GM18907 (cell line): Measurements from ENCODE around the gene FAF1.
"Not testable (repeated sequence)": the region's sequence is repeated elsewhere in the genome, so short reads cannot be mapped to it uniquely, and the experiment has no call there.

Experiments
- ATAC-seq: cut with Tn5 transposase; IDR thresholded peaks from one replicate; pipeline ENCODE4 v1.9.1; 2021; ENCODE audit warnings: mild to moderate bottlenecking, moderate library complexity; ENCODE audit not compliant: unreplicated experiment

Gene FAF1

GRCh38 chr1:50796272-50796671 lies 163.8 kb downstream of the FAF1 start:
- ATAC-seq = no peak

GRCh38 chr1:50793521-50793920 lies 166.5 kb downstream of the FAF1 start:
- ATAC-seq = no peak

GRCh38 chr1:50787266-50787665 lies 172.8 kb downstream of the FAF1 start:
- no peak for ATAC-seq

DNA sequence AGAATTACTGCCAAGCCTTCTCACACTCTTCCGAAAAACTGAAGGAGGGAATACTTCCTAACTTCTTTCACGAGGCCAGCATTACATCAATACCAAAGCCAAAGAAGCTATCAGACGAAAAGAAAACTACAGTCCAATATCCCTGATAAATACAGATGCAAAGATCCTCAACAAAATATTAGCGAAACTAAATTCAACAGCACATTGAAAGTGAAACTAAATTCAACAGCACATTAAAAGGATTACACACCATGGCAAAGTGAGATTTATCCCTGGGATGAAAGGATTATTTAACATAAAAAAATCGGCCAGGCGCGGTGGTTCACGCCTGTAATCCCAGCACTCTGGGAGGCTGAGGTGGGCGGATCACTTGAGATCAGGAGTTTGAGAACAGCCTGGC lies 176.8 kb downstream of the FAF1 start:
- no peak for ATAC-seq

GRCh38 chr1:50780797-50781196 lies 179.3 kb downstream of the FAF1 start:
- ATAC-seq = no peak

DNA sequence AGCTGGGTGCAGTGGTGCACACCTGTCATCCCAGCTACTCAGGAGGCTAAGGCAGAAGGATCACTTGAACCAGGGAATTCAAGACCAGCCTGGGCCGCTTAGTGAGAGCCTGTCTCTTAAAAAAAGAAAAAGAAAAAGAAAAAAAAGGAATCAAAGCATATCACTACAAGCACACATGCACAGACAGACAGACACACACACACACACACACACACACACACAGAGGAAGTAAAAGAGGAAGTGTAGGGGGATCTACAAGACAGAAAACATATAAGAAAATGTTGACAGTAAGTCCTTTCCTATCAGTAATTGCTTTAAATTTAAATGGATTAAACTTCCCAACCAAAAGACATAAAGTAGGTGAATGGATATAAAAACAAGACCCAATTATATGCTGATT lies 180.3 kb downstream of the FAF1 start:
- no peak for ATAC-seq

GRCh38 chr1:50775740-50776139 lies 184.3 kb downstream of the FAF1 start:
- ATAC-seq = no peak

DNA sequence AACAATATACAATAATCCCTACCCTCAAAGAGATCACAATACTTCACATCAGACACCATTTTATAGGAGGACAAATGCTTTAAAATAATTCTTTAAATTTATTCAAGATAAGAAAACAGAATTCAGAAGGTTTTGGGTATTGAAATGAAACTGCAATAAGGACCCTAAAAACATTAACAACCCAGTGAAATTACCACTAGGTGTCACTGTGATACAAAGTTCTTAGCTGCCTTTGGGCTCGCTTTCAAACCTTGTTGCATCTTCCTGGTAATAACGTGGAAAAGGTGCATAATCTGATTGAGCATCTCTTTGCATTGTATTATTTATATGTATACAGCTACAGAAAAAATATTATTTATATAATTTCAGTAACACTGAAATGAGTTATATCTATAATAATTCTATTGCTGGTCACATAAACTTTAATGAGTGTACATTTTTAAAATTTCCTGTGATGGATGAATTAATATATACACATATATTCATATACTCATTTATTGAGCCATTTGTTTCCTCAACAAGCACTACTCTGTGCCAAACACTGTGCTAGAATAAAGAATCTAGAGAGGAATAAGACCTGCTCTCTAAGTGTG lies 185.2 kb downstream of the FAF1 start:
- ATAC-seq = no peak

GRCh38 chr1:50766688-50767087 lies 193.4 kb downstream of the FAF1 start:
- ATAC-seq = no peak

- ATAC-seq = not testable (repeated sequence)
Observed at GRCh38 chr1:50756543-50756942, 203.5 kb downstream of the FAF1 start.

DNA sequence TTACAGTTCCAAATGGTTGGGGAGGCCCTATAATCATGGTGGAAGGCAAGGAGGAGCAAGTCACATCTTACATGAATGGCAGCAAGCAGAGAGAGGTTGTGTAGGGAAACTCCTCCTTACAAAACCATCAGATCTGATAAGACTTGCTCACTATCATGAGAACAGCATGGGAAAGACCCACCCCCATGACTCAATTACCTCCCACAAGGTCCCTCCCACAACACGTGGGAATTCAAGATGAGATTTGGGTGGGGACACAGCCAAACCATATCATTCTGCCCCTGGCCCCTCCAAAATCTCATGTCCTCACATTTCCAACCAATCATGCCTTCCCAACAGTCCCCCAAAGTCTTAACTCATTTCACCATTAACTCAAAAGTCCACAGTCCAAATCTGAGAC lies 205.3 kb downstream of the FAF1 start:
- ATAC-seq = not testable (repeated sequence)

GRCh38 chr1:50750021-50750619 lies 209.9 kb downstream of the FAF1 start:
- no peak for ATAC-seq

- no peak for ATAC-seq
Observed at GRCh38 chr1:50747394-50747793, 212.7 kb downstream of the FAF1 start.

GRCh38 chr1:50742523-50742922 lies 217.5 kb downstream of the FAF1 start:
- ATAC-seq = no peak

- ATAC-seq = no peak
Observed at GRCh38 chr1:50739125-50739524, 220.9 kb downstream of the FAF1 start.

GRCh38 chr1:50735443-50735842 lies 224.6 kb downstream of the FAF1 start:
- ATAC-seq = no peak

DNA sequence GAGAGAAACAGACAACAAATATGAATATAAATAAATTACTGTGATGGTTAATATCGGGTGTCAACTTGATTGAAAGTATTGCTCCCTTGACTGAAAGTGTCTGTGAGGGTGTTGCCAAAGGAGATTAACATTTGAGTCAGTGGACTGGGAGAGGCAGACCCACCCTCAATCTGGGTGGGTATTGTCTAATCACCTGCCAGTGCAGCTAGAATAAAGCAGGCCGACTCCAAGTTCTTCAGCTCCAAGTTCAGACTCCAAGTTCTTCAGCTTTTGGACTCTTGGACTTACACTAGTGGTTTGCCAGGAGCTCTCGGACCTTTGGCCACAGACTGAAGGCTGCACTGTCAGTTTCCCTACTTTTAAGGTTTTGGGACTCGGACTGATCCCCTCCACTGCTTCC lies 232.5 kb downstream of the FAF1 start:
- not testable (repeated sequence) for ATAC-seq

DNA sequence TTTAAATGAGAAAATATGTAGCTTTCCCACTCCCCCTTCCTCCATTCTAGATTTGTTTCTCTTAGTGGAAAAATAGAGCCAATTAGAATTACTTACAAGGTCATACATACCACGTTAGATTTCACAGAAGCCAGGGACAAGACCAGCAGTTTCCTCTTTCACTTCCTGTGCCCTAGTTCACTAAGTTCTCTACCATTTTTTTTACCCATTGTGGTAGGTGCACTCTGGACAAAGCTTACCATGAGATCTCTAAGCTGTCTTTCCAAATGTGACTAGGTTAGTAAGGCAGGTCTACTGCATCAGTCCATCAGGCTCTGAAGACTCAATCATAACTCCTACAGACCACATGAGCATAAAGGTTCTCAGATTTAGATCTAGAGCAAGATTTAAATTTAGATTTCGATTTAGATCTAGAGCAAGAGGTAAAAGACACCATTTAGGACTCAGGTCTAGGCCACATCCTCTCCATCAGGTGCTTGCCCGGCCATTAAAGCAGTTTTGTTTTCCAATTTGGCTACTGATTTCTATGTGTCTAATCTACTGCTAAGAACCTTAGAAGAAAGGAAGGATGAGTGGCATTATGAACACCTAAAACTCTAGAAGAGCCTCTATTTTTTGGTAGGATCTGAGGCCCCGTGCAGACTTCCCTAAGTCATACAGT lies 235.3 kb downstream of the FAF1 start:
- ATAC-seq = peak; percentile 87

DNA sequence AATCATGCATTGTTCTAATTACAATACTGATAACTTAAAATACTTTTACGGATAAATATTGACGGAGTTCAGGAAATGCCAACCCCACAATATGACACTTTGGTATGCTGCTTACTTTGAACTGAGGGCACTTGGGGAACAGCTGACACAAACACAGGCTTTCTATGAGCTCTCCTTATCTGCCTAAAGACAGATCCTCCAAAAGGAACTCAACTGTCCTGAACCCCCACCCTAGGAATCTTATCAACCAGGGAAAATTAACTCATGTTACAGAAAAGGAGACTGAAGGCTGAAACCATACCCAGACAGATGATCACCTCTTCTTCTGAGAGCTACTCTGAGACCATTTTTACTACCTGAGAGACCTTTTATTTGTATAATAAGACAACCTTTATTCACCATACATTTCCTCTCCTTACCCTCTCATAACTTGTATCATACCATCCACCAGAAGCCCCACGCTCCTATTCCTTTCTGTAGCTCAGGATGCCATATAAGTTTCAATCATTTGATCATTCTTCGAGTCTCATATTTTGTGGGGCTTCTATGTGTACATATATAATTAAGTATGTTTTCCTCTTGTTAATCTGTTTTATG lies 239.5 kb downstream of the FAF1 start:
- ATAC-seq = no peak

DNA sequence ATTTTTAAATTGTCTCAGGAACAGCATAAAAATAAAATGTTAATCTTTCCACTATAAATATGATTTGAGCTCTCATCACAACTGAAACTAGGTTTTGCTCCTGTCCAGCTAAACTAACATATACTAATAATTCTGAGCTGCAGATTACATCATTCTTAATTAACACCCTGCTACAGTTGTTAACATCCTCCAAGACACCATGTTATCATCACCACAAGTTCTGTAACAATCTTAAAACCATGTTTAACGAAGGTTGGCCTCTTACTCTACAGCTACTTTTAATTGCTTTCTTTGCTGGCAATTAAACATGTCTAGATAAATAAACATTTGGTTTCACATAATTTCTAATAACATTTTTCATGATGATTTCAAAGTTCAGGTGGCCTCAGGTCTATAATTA lies 240.9 kb downstream of the FAF1 start:
- ATAC-seq = no peak

- ATAC-seq = no peak
Observed at GRCh38 chr1:50717327-50717726, 242.7 kb downstream of the FAF1 start.

- ATAC-seq = not testable (repeated sequence)
Observed at GRCh38 chr1:50716455-50716854, 243.6 kb downstream of the FAF1 start.
